PFSK-1 (cell line): ENCODE measurements around the gene PLXNA3.

Experiments
- FOXP2 ChIP-seq: optimal IDR thresholded peaks from 2 replicates; pipeline ENCODE3; 2011; ENCODE audit warnings: borderline replicate concordance, control low read depth, inconsistent platforms; ENCODE audit not compliant: insufficient read depth; ENCODE audit errors: extremely low read length, extremely low read depth
- POLR2AphosphoS5 ChIP-seq: IDR thresholded peaks from 2 replicates; pipeline ENCODE4 v1.6.1; 2012; ENCODE audit warnings: low read depth, mild to moderate bottlenecking, control low read depth, low read length, moderate library complexity
- SIN3A ChIP-seq: IDR thresholded peaks from 2 replicates; pipeline ENCODE4 v1.6.1; 2012; ENCODE audit warnings: mild to moderate bottlenecking, low read length, moderate library complexity, borderline replicate concordance; ENCODE audit not compliant: insufficient read depth
- TAF1 ChIP-seq: IDR thresholded peaks from 2 replicates; pipeline ENCODE4 v1.6.1; 2012; ENCODE audit warnings: low read length, control low read depth, borderline replicate concordance; ENCODE audit not compliant: insufficient read depth
- TF ChIP-seq, protein P1 (sequence below), 2 experiments: IDR thresholded peaks; 2 replicates each; pipeline versions ENCODE4 v1.6.1 to v1.8.0; 2011 to 2012; ENCODE audit warnings: low read depth in 2 of 2, low read length in 2 of 2, control low read depth in 1 of 2, inconsistent platforms in 1 of 2, mild to moderate bottlenecking in 1 of 2, moderate library complexity in 1 of 2; ENCODE audit not compliant: insufficient read depth in 1 of 2

PLXNA3 gene

GRCh38 chrX:154450312-154450711, 7.8 kb upstream of the PLXNA3 start:
- TF ChIP-seq TAF1 (no peak), POLR2AphosphoS5 (no peak), SIN3A (no peak), FOXP2 (no peak)
- TF ChIP-seq, protein P1, sequence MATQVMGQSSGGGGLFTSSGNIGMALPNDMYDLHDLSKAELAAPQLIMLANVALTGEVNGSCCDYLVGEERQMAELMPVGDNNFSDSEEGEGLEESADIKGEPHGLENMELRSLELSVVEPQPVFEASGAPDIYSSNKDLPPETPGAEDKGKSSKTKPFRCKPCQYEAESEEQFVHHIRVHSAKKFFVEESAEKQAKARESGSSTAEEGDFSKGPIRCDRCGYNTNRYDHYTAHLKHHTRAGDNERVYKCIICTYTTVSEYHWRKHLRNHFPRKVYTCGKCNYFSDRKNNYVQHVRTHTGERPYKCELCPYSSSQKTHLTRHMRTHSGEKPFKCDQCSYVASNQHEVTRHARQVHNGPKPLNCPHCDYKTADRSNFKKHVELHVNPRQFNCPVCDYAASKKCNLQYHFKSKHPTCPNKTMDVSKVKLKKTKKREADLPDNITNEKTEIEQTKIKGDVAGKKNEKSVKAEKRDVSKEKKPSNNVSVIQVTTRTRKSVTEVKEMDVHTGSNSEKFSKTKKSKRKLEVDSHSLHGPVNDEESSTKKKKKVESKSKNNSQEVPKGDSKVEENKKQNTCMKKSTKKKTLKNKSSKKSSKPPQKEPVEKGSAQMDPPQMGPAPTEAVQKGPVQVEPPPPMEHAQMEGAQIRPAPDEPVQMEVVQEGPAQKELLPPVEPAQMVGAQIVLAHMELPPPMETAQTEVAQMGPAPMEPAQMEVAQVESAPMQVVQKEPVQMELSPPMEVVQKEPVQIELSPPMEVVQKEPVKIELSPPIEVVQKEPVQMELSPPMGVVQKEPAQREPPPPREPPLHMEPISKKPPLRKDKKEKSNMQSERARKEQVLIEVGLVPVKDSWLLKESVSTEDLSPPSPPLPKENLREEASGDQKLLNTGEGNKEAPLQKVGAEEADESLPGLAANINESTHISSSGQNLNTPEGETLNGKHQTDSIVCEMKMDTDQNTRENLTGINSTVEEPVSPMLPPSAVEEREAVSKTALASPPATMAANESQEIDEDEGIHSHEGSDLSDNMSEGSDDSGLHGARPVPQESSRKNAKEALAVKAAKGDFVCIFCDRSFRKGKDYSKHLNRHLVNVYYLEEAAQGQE (IDR thresholded peaks at IDR 0.05; ENCODE audit: insufficient read depth in 1 of 2, low read depth in 2 of 2, low read length in 2 of 2) = no peak

DNA sequence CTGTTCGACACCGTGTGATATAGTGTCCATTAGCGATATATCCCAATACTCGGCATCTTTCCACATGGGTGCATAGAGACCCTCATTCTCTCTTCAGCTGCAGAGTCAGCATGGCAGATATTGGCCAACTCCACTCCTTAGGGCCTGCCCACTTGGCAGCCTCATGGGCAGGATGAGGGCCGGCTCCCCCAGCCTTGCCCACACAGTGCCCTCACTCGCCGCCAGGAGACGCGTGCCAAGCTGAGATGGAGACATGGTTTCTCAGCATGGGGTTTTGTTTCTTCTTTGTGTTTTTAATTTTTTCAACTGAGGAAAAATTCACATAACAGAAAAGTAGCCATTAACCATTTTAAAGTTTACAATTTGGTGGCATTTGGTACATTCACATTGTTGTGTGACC, 5.3 kb upstream of the PLXNA3 start:
- TF ChIP-seq POLR2AphosphoS5 = no peak
- no peak for TF ChIP-seq SIN3A
- no peak for TF ChIP-seq TAF1
- TF ChIP-seq, protein P1 (IDR thresholded peaks at IDR 0.05; ENCODE audit: insufficient read depth in 1 of 2, low read depth in 2 of 2, low read length in 2 of 2) = no peak
- no peak for TF ChIP-seq FOXP2

DNA sequence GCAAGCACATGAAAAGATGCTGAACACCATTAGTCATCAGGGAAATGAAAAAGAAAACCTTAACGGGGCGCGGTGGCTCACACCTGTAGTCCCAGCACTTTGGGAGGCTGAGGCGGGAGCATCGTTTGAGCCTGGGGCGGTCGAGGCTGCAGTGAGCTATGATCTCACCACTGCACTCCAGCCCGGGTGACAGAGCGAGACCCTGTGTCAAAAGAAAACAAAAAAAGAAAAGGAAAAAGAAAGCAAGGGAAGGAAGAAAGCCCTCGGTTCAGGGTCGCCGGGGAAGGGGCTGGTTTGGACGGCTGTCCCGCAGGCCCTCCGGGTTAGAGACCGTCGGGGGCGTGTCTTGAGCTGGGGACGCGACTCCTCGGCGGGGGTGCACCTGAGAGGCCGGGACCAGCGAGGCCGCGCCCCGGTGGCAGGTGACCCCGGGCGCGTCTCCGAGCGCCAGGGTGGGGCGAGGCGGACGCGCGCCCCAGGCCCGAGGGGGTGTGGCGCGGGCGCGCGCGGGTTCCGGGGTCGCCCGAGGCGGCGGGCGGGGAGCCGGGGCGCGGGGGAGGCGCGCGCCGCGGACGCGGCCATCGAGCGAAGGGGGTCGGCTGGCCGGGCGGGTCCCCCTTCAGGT, 478 bp upstream of the PLXNA3 start:
- TF ChIP-seq, protein P1 (IDR thresholded peaks at IDR 0.05; ENCODE audit: insufficient read depth in 1 of 2, low read depth in 2 of 2, low read length in 2 of 2) = no peak
- TF ChIP-seq POLR2AphosphoS5 (no peak), SIN3A (no peak), TAF1 (no peak), FOXP2 (no peak)

- TF ChIP-seq POLR2AphosphoS5 (no peak), SIN3A (no peak), FOXP2 (no peak), TAF1 (no peak)
- TF ChIP-seq, protein P1 (IDR thresholded peaks at IDR 0.05; ENCODE audit: insufficient read depth in 1 of 2, low read depth in 2 of 2, low read length in 2 of 2) = no peak
Measured at GRCh38 chrX:154458954-154459778, 1.1 kb downstream of the PLXNA3 start.
